Kidney (tissue), 14 donors: Measurements from ENCODE around the gene ANO4. TPM values are rescaled to one million over a fixed set of nuclear protein-coding genes. Genes with fewer than 3 reads are reported as not detected.

Experiments used
- DNase-seq, 5 donors: peaks; one replicate each; pipeline ENCODE4 v3.0.0-alpha.2; 2013 to 2020
- FAIRE-seq: peaks from 2 replicates; lab custom pipeline; 2012; peaks lifted over from hg19 to GRCh38; lab: Jason Lieb, UNC
- H3K27ac ChIP-seq, 2 donors: one replicate each; pipeline ENCODE4 v1.7.0; 2013; ENCODE audit warnings: low read depth in 2 of 2, low read length in 2 of 2, inconsistent platforms in 1 of 2
- H3K27me3 ChIP-seq: one replicate; pipeline ENCODE4 v1.7.1; 2013; ENCODE audit warnings: low read length, inconsistent platforms; ENCODE audit not compliant: control insufficient read depth, insufficient read depth
- H3K36me3 ChIP-seq, 3 donors: one replicate each; pipeline versions ENCODE4 v1.7.0 to v1.7.1; 2013; ENCODE audit warnings: low read length in 3 of 3, control low read depth in 1 of 3, inconsistent platforms in 1 of 3; ENCODE audit not compliant: insufficient read depth in 3 of 3, control insufficient read depth in 2 of 3
- H3K4me1 ChIP-seq, 3 donors: one replicate each; pipeline versions ENCODE4 v1.7.0 to v1.7.1; 2013; ENCODE audit warnings: low read length in 3 of 3, inconsistent platforms in 1 of 3, low read depth in 1 of 3; ENCODE audit not compliant: control insufficient read depth in 2 of 3, insufficient read depth in 2 of 3
- H3K4me3 ChIP-seq, 3 donors: one replicate each; pipeline versions ENCODE4 v1.7.0 to v1.8.1; 2013; ENCODE audit warnings: low read length in 3 of 3, control low read depth in 1 of 3, inconsistent platforms in 1 of 3
- H3K9ac ChIP-seq, 3 donors: one replicate each; pipeline versions ENCODE4 v1.7.0 to v1.7.1; 2013; ENCODE audit warnings: low read length in 3 of 3, control low read depth in 1 of 3, inconsistent platforms in 1 of 3
- H3K9me3 ChIP-seq, 3 donors: one replicate each; pipeline versions ENCODE4 v1.7.0 to v1.7.1; 2013; ENCODE audit warnings: low read length in 3 of 3, control low read depth in 1 of 3, inconsistent platforms in 1 of 3; ENCODE audit not compliant: control insufficient read depth in 2 of 3, insufficient read depth in 1 of 3
- intact Hi-C: fragments of 100-400 bp; cut with DNase I; formaldehyde crosslinking; loops from one replicate; pipeline ENCODE4 v1.11.1; 2022
- polyA plus RNA-seq: library from polyadenylated mRNA; stranded (reverse); fragments of 350-450 nt; fragmentation: Illumina TruSeq; extraction: RNeasy Lipid Tissue Mini Kit (QIAGEN cat#74804); gene quantifications from one replicate; pipeline ENCODE4 v1.2.3, GENCODE V29; 2014; ENCODE audit warnings: low read depth, low replicate concordance; ENCODE audit not compliant: insufficient read depth
- total RNA-seq: library from RNA; stranded (reverse); fragmentation: NEBNext Ultra II Directional; extraction: Animal tissue kit (Norgen Biotek cat#: 25700); gene quantifications from one replicate; pipeline ENCODE4 v1.2.1, GENCODE V29; 2021
- TF ChIP-seq, protein P1 (sequence below): IDR thresholded peaks from 3 replicates; pipeline ENCODE4 v1.5.1; 2012; ENCODE audit warnings: mild to moderate bottlenecking, moderate library complexity, borderline replicate concordance; ENCODE audit not compliant: insufficient read depth; ENCODE audit errors: extremely low read depth
- donor health status: control.
- donor health status: control.
- donor health status: control.
- donor health status: control.
- donor health status: control.
- donor health status: DM: yes; HTN: yes; CAD: no.
- donor health status: Normal renal cell carcinoma (clear cell type).

Gene ANO4
- total and polyA plus RNA-seq, 2 donors from 2014 or later: 0.82 to 2.9 TPM

GRCh38 chr12:100995771-100996170 lies 201.2 kb downstream of the ANO4 start:
- H3K27me3 ChIP-seq: no peaks in the 10 kb centered on the region
- no peaks in the 10 kb centered on the region for H3K4me1 ChIP-seq
- intact Hi-C loops: no loop called here
- no peak overlapping the region for H3K27ac ChIP-seq
- H3K36me3 ChIP-seq: no peaks in the 10 kb centered on the region
- H3K9me3 ChIP-seq: no peaks in the 10 kb centered on the region
- DNase-seq (no peak), FAIRE-seq (no peak)
- H3K4me3 ChIP-seq: no peak overlapping the region
- TF ChIP-seq, protein P1, sequence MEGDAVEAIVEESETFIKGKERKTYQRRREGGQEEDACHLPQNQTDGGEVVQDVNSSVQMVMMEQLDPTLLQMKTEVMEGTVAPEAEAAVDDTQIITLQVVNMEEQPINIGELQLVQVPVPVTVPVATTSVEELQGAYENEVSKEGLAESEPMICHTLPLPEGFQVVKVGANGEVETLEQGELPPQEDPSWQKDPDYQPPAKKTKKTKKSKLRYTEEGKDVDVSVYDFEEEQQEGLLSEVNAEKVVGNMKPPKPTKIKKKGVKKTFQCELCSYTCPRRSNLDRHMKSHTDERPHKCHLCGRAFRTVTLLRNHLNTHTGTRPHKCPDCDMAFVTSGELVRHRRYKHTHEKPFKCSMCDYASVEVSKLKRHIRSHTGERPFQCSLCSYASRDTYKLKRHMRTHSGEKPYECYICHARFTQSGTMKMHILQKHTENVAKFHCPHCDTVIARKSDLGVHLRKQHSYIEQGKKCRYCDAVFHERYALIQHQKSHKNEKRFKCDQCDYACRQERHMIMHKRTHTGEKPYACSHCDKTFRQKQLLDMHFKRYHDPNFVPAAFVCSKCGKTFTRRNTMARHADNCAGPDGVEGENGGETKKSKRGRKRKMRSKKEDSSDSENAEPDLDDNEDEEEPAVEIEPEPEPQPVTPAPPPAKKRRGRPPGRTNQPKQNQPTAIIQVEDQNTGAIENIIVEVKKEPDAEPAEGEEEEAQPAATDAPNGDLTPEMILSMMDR: no peak
- H3K9ac ChIP-seq: no peak overlapping the region

DNA sequence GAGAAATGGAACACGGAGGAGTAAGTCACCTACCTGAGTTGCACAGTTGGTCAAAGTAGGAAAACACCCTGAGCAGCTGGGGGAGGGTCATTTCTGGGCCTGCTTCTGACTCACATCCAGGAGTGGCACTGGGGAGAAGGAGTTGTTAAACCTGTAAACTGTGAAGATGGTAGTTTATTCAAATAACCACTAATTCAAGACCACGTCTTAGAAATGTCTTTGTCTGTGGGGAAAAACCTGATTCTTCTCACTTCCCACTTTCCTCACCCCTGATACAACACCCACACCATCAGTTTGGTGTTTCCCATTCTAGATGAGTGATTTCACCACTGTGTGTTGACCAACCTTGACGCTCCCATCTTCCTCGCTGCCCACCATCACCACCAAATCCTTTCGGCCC lies 207.1 kb downstream of the ANO4 start:
- H3K9ac ChIP-seq: no peak overlapping the region
- FAIRE-seq (no peak), DNase-seq (no peak)
- no peaks in the 10 kb centered on the region for H3K9me3 ChIP-seq
- no peaks in the 10 kb centered on the region for H3K4me1 ChIP-seq
- no peaks in the 10 kb centered on the region for H3K36me3 ChIP-seq
- intact Hi-C loops: no loop called here
- H3K27ac ChIP-seq: no peak overlapping the region
- TF ChIP-seq, protein P1: no peak
- no peaks in the 10 kb centered on the region for H3K27me3 ChIP-seq
- no peak overlapping the region for H3K4me3 ChIP-seq

DNA sequence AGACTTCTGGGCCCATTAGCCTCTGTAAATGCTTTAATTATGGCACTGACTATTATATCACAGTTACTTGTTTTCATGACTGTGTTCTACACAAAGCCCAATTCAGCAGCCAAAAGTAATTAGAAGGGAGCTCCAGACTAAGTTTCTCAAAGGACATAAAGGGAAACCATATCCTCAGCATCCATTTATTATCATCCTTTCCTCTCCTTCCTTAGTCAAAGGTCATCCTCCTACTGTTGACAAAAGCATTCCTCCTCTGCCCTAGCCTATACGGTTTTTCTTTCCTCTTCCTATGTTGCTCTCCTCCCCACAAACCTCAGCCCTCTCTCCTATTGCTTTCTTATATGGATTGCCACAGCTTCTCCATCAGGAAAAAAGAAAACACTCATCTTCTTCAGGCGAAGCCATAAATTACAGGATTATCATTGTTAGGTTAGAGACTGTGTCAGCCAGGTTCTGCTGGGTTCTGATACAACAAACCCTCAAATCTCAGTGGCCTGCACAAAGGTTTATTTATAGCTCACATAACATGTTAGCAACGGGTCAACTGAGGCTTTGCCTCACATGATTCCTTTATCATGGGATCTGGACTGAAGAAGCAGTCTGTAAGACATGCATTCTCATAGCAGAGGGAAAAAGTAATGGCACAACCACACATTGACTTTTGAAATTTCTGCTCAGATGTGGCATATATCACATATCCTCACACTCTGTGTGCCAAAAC lies 208.3 kb downstream of the ANO4 start:
- Histone ChIP-seq H3K27ac (no peak overlapping the region), H3K4me3 (no peak overlapping the region), H3K9me3 (no peaks in the 10 kb centered on the region), H3K27me3 (no peaks in the 10 kb centered on the region), H3K9ac (no peak overlapping the region), H3K36me3 (no peaks in the 10 kb centered on the region), H3K4me1 (no peaks in the 10 kb centered on the region)
- TF ChIP-seq, protein P1: no peak
- intact Hi-C loops: no loop called here
- FAIRE-seq: no peak
- peak in 3 of 5 donors; percentile 12 to 79 (median 75) for DNase-seq
